Progenitor cell of endocrine pancreas (in vitro differentiated cells): ENCODE results near the gene ISCU. TPM values are rescaled to one million over a fixed set of nuclear protein-coding genes. Genes with fewer than 3 reads are reported as not detected.

ENCODE experiments used
- DNase-seq: peaks from one replicate; pipeline ENCODE4 v3.0.0; 2021; ENCODE audit warnings: low spot score; ENCODE audit not compliant: unreplicated experiment
- H3K27ac Mint-ChIP-seq: 2 replicates; pipeline ENCODE4 v1.8.0; 2021; ENCODE audit warnings: mild to moderate bottlenecking, moderate library complexity, mixed read lengths
- H3K27me3 Mint-ChIP-seq: 2 replicates; pipeline ENCODE4 v1.8.0; 2021; ENCODE audit warnings: mixed read lengths
- H3K36me3 Mint-ChIP-seq: 2 replicates; pipeline ENCODE4 v1.8.0; 2022; ENCODE audit warnings: mixed read lengths; ENCODE audit not compliant: insufficient read depth
- H3K4me1 Mint-ChIP-seq: 2 replicates; pipeline ENCODE4 v1.8.0; 2021; ENCODE audit warnings: low read depth, mixed read lengths
- H3K4me3 Mint-ChIP-seq: 2 replicates; pipeline ENCODE4 v1.8.0; 2021; ENCODE audit warnings: low read depth, mild to moderate bottlenecking, moderate library complexity, mixed read lengths
- H3K9me3 Mint-ChIP-seq: 2 replicates; pipeline ENCODE4 v1.8.0; 2021; ENCODE audit warnings: low read depth, mixed read lengths
- total RNA-seq: library from RNA; stranded (reverse); gene quantifications from 2 replicates; pipeline ENCODE4 v1.2.1, GENCODE V29; 2021
- TF ChIP-seq, protein P1 (sequence below): fragments of 200-600 bp; sonication (generic); IDR thresholded peaks from one replicate; pipeline ENCODE4 v1.5.0; 2021; ENCODE audit warnings: antibody characterized with exemption, mild to moderate bottlenecking; ENCODE audit not compliant: unreplicated experiment

The ISCU gene
- total RNA-seq, 1 donor from 2014 or later, result 69.7 TPM

DNA sequence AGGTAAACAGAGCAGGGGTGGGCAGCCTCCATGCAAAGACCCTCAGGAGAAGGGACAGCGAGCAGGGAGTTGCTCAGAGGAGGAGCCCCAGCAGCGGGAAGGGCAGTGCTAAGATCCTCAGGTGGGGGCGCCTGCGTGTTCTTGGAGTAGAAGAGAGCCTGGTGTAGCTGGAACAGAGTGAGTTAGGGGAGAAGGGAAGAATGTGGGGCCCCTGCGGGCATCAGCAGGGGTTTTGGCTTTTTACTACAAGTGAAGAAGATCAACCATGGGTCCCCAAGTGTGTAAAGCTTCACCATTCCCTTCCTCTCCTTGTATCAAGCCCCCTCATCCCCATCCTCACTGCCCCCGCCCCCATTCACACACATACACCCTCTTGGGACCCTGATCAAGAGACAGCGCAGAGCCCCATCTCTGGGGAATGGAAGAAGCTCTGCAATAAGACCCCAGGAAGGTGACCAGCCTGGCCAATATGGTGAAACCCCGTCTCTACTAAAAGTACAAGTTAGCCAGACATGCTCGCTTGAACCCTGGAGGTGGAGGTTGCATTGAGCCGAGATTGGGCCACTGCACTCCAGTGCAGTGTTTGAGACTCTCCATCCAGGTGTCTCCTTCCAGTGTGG is 45.7 kb downstream of the ISCU start:
- H3K4me3 Mint-ChIP-seq, result no peak overlapping the region
- H3K27ac Mint-ChIP-seq, result no peak overlapping the region
- no peak for DNase-seq
- no peaks in the 10 kb centered on the region for H3K4me1 Mint-ChIP-seq
- H3K9me3 Mint-ChIP-seq, result no peaks in the 10 kb centered on the region
- H3K27me3 Mint-ChIP-seq, result peaks cover 19% of the 10 kb centered on the region
- TF ChIP-seq, protein P1, sequence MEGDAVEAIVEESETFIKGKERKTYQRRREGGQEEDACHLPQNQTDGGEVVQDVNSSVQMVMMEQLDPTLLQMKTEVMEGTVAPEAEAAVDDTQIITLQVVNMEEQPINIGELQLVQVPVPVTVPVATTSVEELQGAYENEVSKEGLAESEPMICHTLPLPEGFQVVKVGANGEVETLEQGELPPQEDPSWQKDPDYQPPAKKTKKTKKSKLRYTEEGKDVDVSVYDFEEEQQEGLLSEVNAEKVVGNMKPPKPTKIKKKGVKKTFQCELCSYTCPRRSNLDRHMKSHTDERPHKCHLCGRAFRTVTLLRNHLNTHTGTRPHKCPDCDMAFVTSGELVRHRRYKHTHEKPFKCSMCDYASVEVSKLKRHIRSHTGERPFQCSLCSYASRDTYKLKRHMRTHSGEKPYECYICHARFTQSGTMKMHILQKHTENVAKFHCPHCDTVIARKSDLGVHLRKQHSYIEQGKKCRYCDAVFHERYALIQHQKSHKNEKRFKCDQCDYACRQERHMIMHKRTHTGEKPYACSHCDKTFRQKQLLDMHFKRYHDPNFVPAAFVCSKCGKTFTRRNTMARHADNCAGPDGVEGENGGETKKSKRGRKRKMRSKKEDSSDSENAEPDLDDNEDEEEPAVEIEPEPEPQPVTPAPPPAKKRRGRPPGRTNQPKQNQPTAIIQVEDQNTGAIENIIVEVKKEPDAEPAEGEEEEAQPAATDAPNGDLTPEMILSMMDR, result no peak
- H3K36me3 Mint-ChIP-seq, result no peaks in the 10 kb centered on the region

GRCh38 chr12:108608616-108609015 is 46.2 kb downstream of the ISCU start:
- no peaks in the 10 kb centered on the region for H3K36me3 Mint-ChIP-seq
- no peaks in the 10 kb centered on the region for H3K9me3 Mint-ChIP-seq
- DNase-seq, result no peak
- TF ChIP-seq, protein P1, result no peak
- H3K4me3 Mint-ChIP-seq, result no peak overlapping the region
- H3K27me3 Mint-ChIP-seq, result peaks cover 19% of the 10 kb centered on the region
- no peaks in the 10 kb centered on the region for H3K4me1 Mint-ChIP-seq
- no peak overlapping the region for H3K27ac Mint-ChIP-seq

DNA sequence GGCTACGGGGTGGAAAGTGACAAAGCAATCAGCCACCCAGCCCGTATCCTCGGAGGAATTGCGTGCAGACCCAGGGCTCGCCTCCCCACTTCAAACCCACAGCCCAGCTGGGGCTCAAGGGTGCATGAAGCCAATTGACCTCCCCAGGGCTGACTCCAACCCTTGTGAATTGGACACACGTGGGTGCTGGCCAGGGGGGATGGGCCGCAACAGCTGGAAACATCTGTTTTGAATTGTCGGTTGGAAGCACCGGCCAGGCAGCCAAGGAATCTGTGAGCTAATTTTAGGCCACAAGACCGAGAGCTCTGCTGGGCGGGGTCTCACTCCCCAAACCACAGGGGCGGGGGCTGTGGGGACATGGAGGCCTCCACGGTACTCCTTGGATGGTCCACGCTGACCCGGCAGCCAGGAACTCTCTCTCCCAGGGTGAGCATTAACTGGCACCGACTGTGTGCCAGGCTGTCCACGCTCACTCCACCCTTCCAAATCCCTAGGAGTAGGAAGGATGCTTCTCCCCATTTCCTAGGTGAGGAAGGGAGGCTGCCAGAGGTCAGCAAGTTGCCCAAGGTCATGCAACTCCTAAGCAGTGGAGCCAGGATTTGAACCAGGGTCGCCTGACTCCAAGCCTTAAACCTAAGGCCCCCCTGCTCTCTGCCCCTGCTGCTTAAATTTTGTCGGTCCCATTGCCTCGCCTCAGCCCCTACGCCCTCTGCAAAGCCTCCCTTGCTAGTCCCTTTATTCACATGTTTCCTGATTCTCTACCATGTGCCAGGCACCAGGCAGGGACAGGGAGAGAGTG is 47.3 kb downstream of the ISCU start:
- Mint-ChIP-seq H3K36me3 (no peaks in the 10 kb centered on the region), H3K4me3 (no peak overlapping the region), H3K9me3 (no peaks in the 10 kb centered on the region), H3K27me3 (peaks cover 16% of the 10 kb centered on the region), H3K4me1 (no peaks in the 10 kb centered on the region), H3K27ac (no peak overlapping the region)
- TF ChIP-seq, protein P1, result no peak
- no peak for DNase-seq

DNA sequence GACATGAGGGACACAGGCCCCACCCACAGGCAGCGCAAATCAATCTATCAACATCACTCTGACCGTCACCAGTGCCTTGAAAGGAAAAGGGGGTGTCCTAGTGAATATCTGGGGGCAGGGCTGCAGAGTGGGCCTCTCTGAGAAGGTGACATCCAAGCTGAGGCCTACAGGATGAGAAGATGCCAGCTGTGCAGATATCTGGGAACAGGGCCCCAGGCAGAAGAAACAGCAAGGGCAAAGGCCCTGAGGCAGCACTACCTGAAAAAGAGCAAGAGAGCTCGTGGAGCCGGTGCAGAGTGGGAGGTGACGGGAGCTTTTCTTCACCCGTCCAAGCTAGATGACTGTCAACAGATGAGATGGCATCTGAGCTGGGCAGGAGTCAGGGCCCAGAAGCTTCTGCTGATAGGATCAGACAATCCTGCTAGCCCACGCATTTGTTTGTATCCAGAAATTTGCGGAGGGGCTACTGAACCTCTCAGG is 48.0 kb downstream of the ISCU start:
- Mint-ChIP-seq H3K27me3 (peaks cover 13% of the 10 kb centered on the region), H3K36me3 (no peaks in the 10 kb centered on the region), H3K27ac (no peak overlapping the region), H3K9me3 (no peaks in the 10 kb centered on the region), H3K4me3 (no peak overlapping the region), H3K4me1 (no peaks in the 10 kb centered on the region)
- TF ChIP-seq, protein P1, result no peak
- no peak for DNase-seq

GRCh38 chr12:108610856-108611605 is 48.6 kb downstream of the ISCU start:
- H3K4me1 Mint-ChIP-seq, result no peaks in the 10 kb centered on the region
- peaks cover 13% of the 10 kb centered on the region for H3K27me3 Mint-ChIP-seq
- no peak overlapping the region for H3K4me3 Mint-ChIP-seq
- TF ChIP-seq, protein P1, result no peak
- H3K27ac Mint-ChIP-seq, result no peak overlapping the region
- no peaks in the 10 kb centered on the region for H3K9me3 Mint-ChIP-seq
- DNase-seq, result no peak
- H3K36me3 Mint-ChIP-seq, result no peaks in the 10 kb centered on the region
